HG03460 (cell line): ENCODE measurements around the gene TMEM175.
A peak's percentile ranks its signal among the peaks of the same experiment; 100 is the strongest.

Source experiments
- ATAC-seq: cut with Tn5 transposase; IDR thresholded peaks from one replicate; pipeline ENCODE4 v1.9.1; 2021; ENCODE audit not compliant: unreplicated experiment

Gene TMEM175

GRCh38 chr4:931960-932712, at the start of gene TMEM175, which contains the start of gene GAK:
TSS of gene TMEM175 (plus strand) at chr4:932460. CDS start at chr4:947740, 15,280 bp downstream.
TSS of gene GAK (minus strand) at chr4:932316. CDS start at chr4:932187, 129 bp downstream.
- peak; percentile 83 for ATAC-seq

GRCh38 chr4:882646-883045, 49.6 kb upstream of the TMEM175 start:
- ATAC-seq = no peak

- ATAC-seq = no peak
Observed at GRCh38 chr4:883377-884095, 48.7 kb upstream of the TMEM175 start.

GRCh38 chr4:884259-884658, 48.0 kb upstream of the TMEM175 start:
- ATAC-seq = no peak

GRCh38 chr4:884896-885295, 47.4 kb upstream of the TMEM175 start:
- ATAC-seq = no peak

- ATAC-seq = no peak
Observed at GRCh38 chr4:885353-885752, 46.9 kb upstream of the TMEM175 start.

GRCh38 chr4:886244-886643, 46.0 kb upstream of the TMEM175 start:
- no peak for ATAC-seq

- no peak for ATAC-seq
Observed at GRCh38 chr4:887034-887763, 45.1 kb upstream of the TMEM175 start.

GRCh38 chr4:888029-888428, 44.2 kb upstream of the TMEM175 start:
- ATAC-seq = no peak

GRCh38 chr4:889516-889915, 42.7 kb upstream of the TMEM175 start:
- no peak for ATAC-seq

GRCh38 chr4:890036-890695, 42.1 kb upstream of the TMEM175 start:
- ATAC-seq = no peak

GRCh38 chr4:891747-892146, 40.5 kb upstream of the TMEM175 start:
- ATAC-seq = no peak

GRCh38 chr4:892780-893179, 39.5 kb upstream of the TMEM175 start:
- no peak for ATAC-seq

GRCh38 chr4:893276-893994, 38.8 kb upstream of the TMEM175 start:
- ATAC-seq = no peak

- ATAC-seq = no peak
Observed at GRCh38 chr4:893995-894705, 38.1 kb upstream of the TMEM175 start.

- no peak for ATAC-seq
Observed at GRCh38 chr4:895596-895995, 36.7 kb upstream of the TMEM175 start.

- ATAC-seq = no peak
Observed at GRCh38 chr4:896216-896615, 36.0 kb upstream of the TMEM175 start.

GRCh38 chr4:896630-897029, 35.6 kb upstream of the TMEM175 start:
- no peak for ATAC-seq

GRCh38 chr4:898123-898522, 34.1 kb upstream of the TMEM175 start:
- no peak for ATAC-seq
